K562 (cell line): ENCODE results near the gene WNT11. TPM values are rescaled to one million over a fixed set of nuclear protein-coding genes. Genes with fewer than 3 reads are reported as not detected.

Experiments used
- ATAC-seq: fragments of 200-7000 bp; cut with Tn5 transposase; 3 replicates; pipeline ENCODE4 v1.9.1; 2020; ENCODE audit warnings: moderate library complexity
- BruUV-seq: library from RNA; stranded (reverse); fragments of 400-500 nt; replicated peaks from 2 replicates; lab custom pipeline; 2021; lab: Mats Ljungman, UMichigan
- CTCF ChIA-PET: fragments of 300-600 bp; formaldehyde crosslinking; extraction: SDS; loops from one replicate; lab custom pipeline; 2021; ENCODE audit warnings: low intra/inter-chr PET ratio; lab: Yijun Ruan, JAX
- POLR2A ChIA-PET: fragments of 300-600, 350-650 bp; sonication (Branson Sonifier 250); formaldehyde crosslinking; extraction: SDS; loops from one replicate; lab custom pipeline; 2021; ENCODE audit warnings: antibody characterized with exemption, inconsistent platforms; lab: Yijun Ruan, JAX
- DNase-seq, 4 experiments: peaks; one replicate each; pipeline versions ENCODE4 v3.0.0 to v3.0.0-alpha.2; 2011 to 2018; ENCODE audit warnings: low spot score in 3 of 4, mixed read lengths in 3 of 4; ENCODE audit errors: extremely low read depth in 1 of 4
- FAIRE-seq: peaks from 2 replicates; lab custom pipeline; 2011; peaks lifted over from hg19 to GRCh38; lab: Jason Lieb, UNC
- H2AFZ ChIP-seq: 2 replicates; pipeline ENCODE4 v1.6.0; 2011; ENCODE audit warnings: low read depth, low read length, control low read depth, inconsistent platforms
- H3K27ac ChIP-seq: fragments of 200-600 bp; 3 replicates; pipeline ENCODE4 v1.8.0; 2011; ENCODE audit warnings: low read depth, mild to moderate bottlenecking, control low read depth, inconsistent platforms, low read length, moderate library complexity, mixed read lengths; ENCODE audit errors: extremely low read depth
- H3K27me3 ChIP-seq, 2 experiments: fragments of 300-600 bp in 1 of 2; 2 replicates in 1 of 2; 3 replicates in 1 of 2; pipeline versions ENCODE4 v1.6.0 to v1.8.0; 2011; ENCODE audit warnings: inconsistent platforms in 2 of 2, low read length in 2 of 2, mild to moderate bottlenecking in 1 of 2, mixed read lengths in 1 of 2, moderate library complexity in 1 of 2; ENCODE audit not compliant: control insufficient read depth in 2 of 2, insufficient read depth in 2 of 2
- H3K36me3 ChIP-seq: fragments of 300-600 bp; 3 replicates; pipeline ENCODE4 v1.8.0; 2011; ENCODE audit warnings: mild to moderate bottlenecking, low read length, inconsistent platforms; ENCODE audit not compliant: control insufficient read depth, insufficient read depth
- H3K4me1 ChIP-seq, 2 experiments: fragments of 200-600 bp in 1 of 2; replicated peaks in 1 of 2; 2 replicates in 1 of 2; 3 replicates in 1 of 2; pipeline versions ENCODE4 v1.5.1 to v1.8.0; 2011; ENCODE audit warnings: inconsistent platforms in 2 of 2, low read length in 2 of 2, mild to moderate bottlenecking in 1 of 2, mixed read lengths in 1 of 2, moderate library complexity in 1 of 2; ENCODE audit not compliant: control insufficient read depth in 2 of 2, insufficient read depth in 2 of 2
- H3K4me2 ChIP-seq: 2 replicates; pipeline ENCODE4 v1.6.1; 2011; ENCODE audit warnings: low read length, control low read depth, inconsistent platforms, mixed read lengths; ENCODE audit not compliant: insufficient read depth
- H3K4me3 ChIP-seq: fragments of 200-600 bp; sonication (generic), shearing (Covaris generic); 2 replicates; pipeline ENCODE4 v1.5.1; 2016; ENCODE audit warnings: control low read depth, inconsistent platforms
- H3K79me2 ChIP-seq: fragments of 200-600 bp; 3 replicates; pipeline ENCODE4 v1.8.0; 2011; ENCODE audit warnings: low read length, inconsistent platforms; ENCODE audit not compliant: control insufficient read depth, insufficient read depth
- H3K9ac ChIP-seq, 2 experiments: 2 replicates each; pipeline versions ENCODE4 v1.6.0 to v1.6.1; 2011; ENCODE audit warnings: low read depth in 2 of 2, low read length in 2 of 2, control low read depth in 1 of 2, inconsistent platforms in 1 of 2, mild to moderate bottlenecking in 1 of 2, mixed read lengths in 1 of 2; ENCODE audit not compliant: insufficient read depth in 1 of 2
- H3K9me1 ChIP-seq: one replicate; pipeline ENCODE4 v1.6.0; 2011; ENCODE audit warnings: inconsistent platforms, mild to moderate bottlenecking, low read length, moderate library complexity; ENCODE audit not compliant: control insufficient read depth, insufficient read depth
- H3K9me3 ChIP-seq: replicated peaks from 2 replicates; pipeline ENCODE4 v1.5.1; 2011; ENCODE audit warnings: low read depth, low read length, inconsistent platforms; ENCODE audit not compliant: control insufficient read depth, insufficient read depth
- H4K20me1 ChIP-seq: replicated peaks from 2 replicates; pipeline ENCODE4 v1.6.1; 2011; ENCODE audit warnings: low read length, inconsistent platforms, mixed read lengths; ENCODE audit not compliant: control insufficient read depth, insufficient read depth
- CHD1 ChIP-seq: fragments of 200-600 bp; sonication (generic); IDR thresholded peaks from one replicate; pipeline ENCODE4 v1.6.1; 2012; ENCODE audit warnings: mild to moderate bottlenecking, moderate library complexity, low read length, inconsistent platforms
- KHSRP ChIP-seq: fragments of 450-650 bp; IDR thresholded peaks from 2 replicates; pipeline ENCODE4 v1.6.1; 2017
- KLF13 ChIP-seq: fragments of 450-650 bp; IDR thresholded peaks from 2 replicates; pipeline ENCODE4 v1.6.1; 2016; ENCODE audit warnings: missing genetic modification characterization, low read depth, mild to moderate bottlenecking, missing compliant biosample characterization, moderate library complexity, borderline replicate concordance
- MCM2 ChIP-seq: fragments of 450-650 bp; IDR thresholded peaks from 2 replicates; pipeline ENCODE4 v1.6.1; 2017; ENCODE audit warnings: low read depth, mild to moderate bottlenecking
- RBM25 ChIP-seq: fragments of 200-400 bp; formaldehyde crosslinking; IDR thresholded peaks from 2 replicates; pipeline ENCODE4 v1.6.1; 2018; ENCODE audit warnings: low read length, low read depth, moderate library complexity; ENCODE audit not compliant: severe bottlenecking
- SP2 ChIP-seq: IDR thresholded peaks from 2 replicates; pipeline ENCODE4 v1.6.1; 2011; ENCODE audit warnings: mild to moderate bottlenecking, low read depth, low read length, moderate library complexity; ENCODE audit not compliant: poor library complexity, severe bottlenecking; ENCODE audit errors: extremely low read depth
- SREBF1 ChIP-seq: fragments of 150-350 bp; IDR thresholded peaks from 2 replicates; pipeline ENCODE4 v1.6.1; 2014; ENCODE audit warnings: antibody characterized with exemption, low read depth, low read length, borderline replicate concordance
- SRF ChIP-seq, 2 experiments: fragments of 250-450, 450-650 bp in 1 of 2; sonication (Bioruptor Pico) in 1 of 2; sonication (generic) in 1 of 2; formaldehyde crosslinking; IDR thresholded peaks; 2 replicates each; pipeline versions ENCODE4 v1.5.0 to v1.5.1; 2020 to 2022; ENCODE audit warnings: mild to moderate bottlenecking in 1 of 2, missing genetic modification reagents in 1 of 2
- STAG1 ChIP-seq: sonication (generic); formaldehyde crosslinking; IDR thresholded peaks from 2 replicates; pipeline ENCODE4 v1.5.0; 2020; ENCODE audit warnings: missing genetic modification reagents, borderline replicate concordance
- ZNF23 ChIP-seq: fragments of 250-450 bp; sonication (Bioruptor Pico); IDR thresholded peaks from 2 replicates; pipeline ENCODE4 v1.4.0; 2020; ENCODE audit warnings: mild to moderate bottlenecking
- ZNF263 ChIP-seq: sonication (generic); formaldehyde crosslinking; IDR thresholded peaks from 2 replicates; pipeline ENCODE4 v1.8.0; 2022; ENCODE audit warnings: mild to moderate bottlenecking, missing genetic modification reagents, borderline replicate concordance
- ZNF354B ChIP-seq: fragments of 250-450 bp; sonication (Bioruptor Pico); IDR thresholded peaks from 2 replicates; pipeline ENCODE4 v1.4.0; 2020
- WGBS: fragments of 100-300 bp; shearing (Covaris generic); methylation state at CpG from one replicate; pipeline ENCODE4 v1.1.6; 2016; ENCODE audit warnings: low coverage, mixed read lengths; ENCODE audit not compliant: insufficient coverage; ENCODE audit errors: missing lambda C conversion rate; 5-methylcytosine and 5-hydroxymethylcytosine counted together
- in situ Hi-C: fragments of 300-500 bp; cut with MboI; formaldehyde crosslinking; loops from 4 replicates; pipeline ENCODE4 v1.15.0; 2018; ENCODE audit warnings: inconsistent platforms, mixed read lengths
- intact Hi-C: fragments of 100-400 bp; cut with micrococcal nuclease; formaldehyde crosslinking; loops from 2 replicates; pipeline ENCODE4 v1.14.2; 2022
- polyA plus RNA-seq, 8 experiments: library from polyadenylated mRNA; depleted of rRNA in 4 of 8; stranded (reverse) in 5 of 8; unstranded in 3 of 8; fragments of >200 nt; fragmentation: Nextera tagmentation in 2 of 8; fragmentation: Illumina TruSeq in 1 of 8; extraction: Ambion mirVana in 2 of 8; extraction: Trizol in 1 of 8; gene quantifications; 2 replicates each; pipeline versions ENCODE4 v1.2.1 to v1.2.3, GENCODE V29; 2011 to 2014; ENCODE audit warnings: inconsistent platforms in 1 of 8, missing spikeins in 1 of 8
- total RNA-seq, 7 experiments: library from RNA; depleted of rRNA in 6 of 7; stranded (reverse); fragments of >200 nt in 6 of 7; fragmentation: Illumina TruSeq in 2 of 7; extraction: Trizol in 2 of 7; gene quantifications; 2 replicates each; pipeline versions ENCODE4 v1.2.1 to v1.2.3, GENCODE V29; 2011 to 2021; ENCODE audit warnings: low replicate concordance in 1 of 7
- TF ChIP-seq, protein P1 (sequence below), 2 experiments: fragments of 150-350 bp in 1 of 2; IDR thresholded peaks; 2 replicates each; pipeline ENCODE4 v1.6.1; 2012 to 2016; ENCODE audit warnings: low read depth in 2 of 2, low read length in 2 of 2, mild to moderate bottlenecking in 1 of 2, moderate library complexity in 1 of 2
- TF ChIP-seq, protein P2 (sequence below): fragments of 250-450 bp; sonication (Bioruptor Pico); IDR thresholded peaks from 2 replicates; pipeline ENCODE4 v1.9.0; 2021; ENCODE audit warnings: mild to moderate bottlenecking
- TF ChIP-seq, protein P3 (sequence below): fragments of 250-450 bp; sonication (Bioruptor Pico); IDR thresholded peaks from 2 replicates; pipeline ENCODE4 v1.8.0; 2021; ENCODE audit warnings: moderate library complexity, mild to moderate bottlenecking, inconsistent platforms

The WNT11 gene
- total and polyA plus RNA-seq, 9 of the 15 experiments (the other 6 are each of a cell fraction or from before 2014, with no cell fraction given) = 0.03 to 0.20 (median 0.09) TPM; not detected in 4

DNA sequence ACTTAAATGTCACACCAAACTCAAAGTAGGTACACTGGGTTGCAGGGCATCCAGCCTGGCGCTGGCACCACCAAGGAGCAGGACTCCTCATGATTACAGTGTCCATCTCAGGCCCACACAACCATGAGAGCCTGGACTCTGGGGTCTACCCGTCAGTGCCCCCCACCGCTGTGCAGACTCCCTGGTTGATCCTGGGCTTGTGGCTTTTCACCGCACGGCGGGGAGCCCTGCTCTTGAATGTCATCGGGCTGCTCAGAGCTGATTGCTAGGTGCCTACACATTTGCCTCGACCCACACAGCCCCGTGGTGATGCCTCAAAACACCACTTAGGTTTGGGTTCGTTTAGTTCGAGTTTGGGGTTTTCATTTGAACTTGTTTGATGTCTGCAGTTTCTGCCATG lies 63.0 kb downstream of the WNT11 start (continued):
- TF ChIP-seq, protein P1, sequence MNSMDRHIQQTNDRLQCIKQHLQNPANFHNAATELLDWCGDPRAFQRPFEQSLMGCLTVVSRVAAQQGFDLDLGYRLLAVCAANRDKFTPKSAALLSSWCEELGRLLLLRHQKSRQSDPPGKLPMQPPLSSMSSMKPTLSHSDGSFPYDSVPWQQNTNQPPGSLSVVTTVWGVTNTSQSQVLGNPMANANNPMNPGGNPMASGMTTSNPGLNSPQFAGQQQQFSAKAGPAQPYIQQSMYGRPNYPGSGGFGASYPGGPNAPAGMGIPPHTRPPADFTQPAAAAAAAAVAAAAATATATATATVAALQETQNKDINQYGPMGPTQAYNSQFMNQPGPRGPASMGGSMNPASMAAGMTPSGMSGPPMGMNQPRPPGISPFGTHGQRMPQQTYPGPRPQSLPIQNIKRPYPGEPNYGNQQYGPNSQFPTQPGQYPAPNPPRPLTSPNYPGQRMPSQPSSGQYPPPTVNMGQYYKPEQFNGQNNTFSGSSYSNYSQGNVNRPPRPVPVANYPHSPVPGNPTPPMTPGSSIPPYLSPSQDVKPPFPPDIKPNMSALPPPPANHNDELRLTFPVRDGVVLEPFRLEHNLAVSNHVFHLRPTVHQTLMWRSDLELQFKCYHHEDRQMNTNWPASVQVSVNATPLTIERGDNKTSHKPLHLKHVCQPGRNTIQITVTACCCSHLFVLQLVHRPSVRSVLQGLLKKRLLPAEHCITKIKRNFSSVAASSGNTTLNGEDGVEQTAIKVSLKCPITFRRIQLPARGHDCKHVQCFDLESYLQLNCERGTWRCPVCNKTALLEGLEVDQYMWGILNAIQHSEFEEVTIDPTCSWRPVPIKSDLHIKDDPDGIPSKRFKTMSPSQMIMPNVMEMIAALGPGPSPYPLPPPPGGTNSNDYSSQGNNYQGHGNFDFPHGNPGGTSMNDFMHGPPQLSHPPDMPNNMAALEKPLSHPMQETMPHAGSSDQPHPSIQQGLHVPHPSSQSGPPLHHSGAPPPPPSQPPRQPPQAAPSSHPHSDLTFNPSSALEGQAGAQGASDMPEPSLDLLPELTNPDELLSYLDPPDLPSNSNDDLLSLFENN (IDR thresholded peaks at IDR 0.05; ENCODE audit: low read depth in 2 of 2, low read length in 2 of 2) = no peak
- no peak for TF ChIP-seq ZNF23 (CRISPR knock-in tag)
- TF ChIP-seq MCM2 = no peak
- no peak for TF ChIP-seq SREBF1
- TF ChIP-seq KLF13 (tag) = no peak

DNA sequence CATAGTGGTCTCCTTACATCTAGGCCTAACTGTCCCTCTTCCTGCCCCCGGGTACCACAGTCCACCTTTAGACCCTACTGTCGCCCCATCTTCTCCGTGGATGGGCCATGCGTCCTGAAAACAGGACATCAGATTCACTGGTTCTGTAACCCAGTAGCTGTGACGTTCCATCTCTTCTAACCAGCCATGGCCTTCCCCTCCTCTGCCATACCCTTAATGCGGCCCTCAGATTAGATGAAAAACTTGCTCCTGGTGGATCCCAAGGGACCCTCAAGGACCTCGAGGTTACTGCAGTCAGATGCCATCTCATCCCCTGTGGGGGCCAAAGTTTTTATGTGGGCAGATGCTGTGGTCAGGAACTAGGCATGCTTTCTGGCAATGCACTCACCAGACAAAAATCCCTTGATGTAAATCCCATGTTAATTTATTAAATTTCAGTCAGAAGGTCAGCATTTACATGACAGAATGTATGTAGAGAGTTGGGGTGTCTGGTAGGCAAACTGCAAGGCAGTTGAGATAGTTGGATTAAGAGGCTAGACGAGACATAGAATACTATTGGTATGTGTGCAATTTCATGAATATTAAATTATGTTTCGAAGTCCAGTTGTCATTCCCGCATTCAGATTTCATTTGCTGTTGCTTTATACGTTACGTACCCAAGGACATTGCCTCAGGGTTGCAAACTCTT lies 64.3 kb downstream of the WNT11 start:
- WGBS = 81% methylated on average over 12 of the region's 12 CpGs
- Histone ChIP-seq H3K4me3 (no peak overlapping the region), H3K4me1 (no peaks in the 10 kb centered on the region), H2AFZ (no peak overlapping the region), H3K27me3 (no peaks in the 10 kb centered on the region), H3K4me2 (no peak overlapping the region), H3K9me1 (no peaks in the 10 kb centered on the region), H3K9ac (no peak overlapping the region), H3K27ac (no peak overlapping the region), H3K36me3 (peaks cover 17% of the 10 kb centered on the region; the same call in 1 of the 3 replicates), H3K9me3 (no peaks in the 10 kb centered on the region), H3K79me2 (no peaks in the 10 kb centered on the region), H4K20me1 (no peaks in the 10 kb centered on the region)
- ChIA-PET POLR2A (interaction anchor here (0.5 to 0.7 kb wide), 3 partner anchors 141 to 353 kb away, joined by 3 to 5 read pairs (median 3); no protein-coding TSS in a partner anchor), CTCF (no interaction called here)
- BruUV-seq = no TSS peak
- ATAC-seq (no peak), DNase-seq (no peak), FAIRE-seq (no peak)
- in situ Hi-C loops (no loop called here), intact Hi-C loops (no loop called here)
- TF ChIP-seq STAG1 (CRISPR knock-in tag) (no peak), KHSRP (no peak), CHD1 (no peak), ZNF263 (no peak), ZNF354B (CRISPR knock-in tag) (no peak), SRF (CRISPR knock-in tag; IDR thresholded peaks at IDR 0.05) (no peak), SP2 (no peak), RBM25 (no peak)
- TF ChIP-seq, protein P2, sequence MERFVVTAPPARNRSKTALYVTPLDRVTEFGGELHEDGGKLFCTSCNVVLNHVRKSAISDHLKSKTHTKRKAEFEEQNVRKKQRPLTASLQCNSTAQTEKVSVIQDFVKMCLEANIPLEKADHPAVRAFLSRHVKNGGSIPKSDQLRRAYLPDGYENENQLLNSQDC (CRISPR knock-in tag) = no peak
- TF ChIP-seq, protein P3, sequence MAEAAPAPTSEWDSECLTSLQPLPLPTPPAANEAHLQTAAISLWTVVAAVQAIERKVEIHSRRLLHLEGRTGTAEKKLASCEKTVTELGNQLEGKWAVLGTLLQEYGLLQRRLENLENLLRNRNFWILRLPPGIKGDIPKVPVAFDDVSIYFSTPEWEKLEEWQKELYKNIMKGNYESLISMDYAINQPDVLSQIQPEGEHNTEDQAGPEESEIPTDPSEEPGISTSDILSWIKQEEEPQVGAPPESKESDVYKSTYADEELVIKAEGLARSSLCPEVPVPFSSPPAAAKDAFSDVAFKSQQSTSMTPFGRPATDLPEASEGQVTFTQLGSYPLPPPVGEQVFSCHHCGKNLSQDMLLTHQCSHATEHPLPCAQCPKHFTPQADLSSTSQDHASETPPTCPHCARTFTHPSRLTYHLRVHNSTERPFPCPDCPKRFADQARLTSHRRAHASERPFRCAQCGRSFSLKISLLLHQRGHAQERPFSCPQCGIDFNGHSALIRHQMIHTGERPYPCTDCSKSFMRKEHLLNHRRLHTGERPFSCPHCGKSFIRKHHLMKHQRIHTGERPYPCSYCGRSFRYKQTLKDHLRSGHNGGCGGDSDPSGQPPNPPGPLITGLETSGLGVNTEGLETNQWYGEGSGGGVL (CRISPR knock-in tag) = no peak
